Esophagus squamous epithelium (tissue), 4 donors: ENCODE measurements around the gene ABAT.

ENCODE experiments used
- POLR2A ChIP-seq, 4 donors: fragments of 450-650 bp; IDR thresholded peaks; one replicate each; pipeline ENCODE4 v1.6.1; 2017; ENCODE audit warnings: antibody characterized with exemption in 4 of 4, mild to moderate bottlenecking in 4 of 4, moderate library complexity in 3 of 4
- TF ChIP-seq, protein P1 (sequence below), 6 experiments: fragments of 450-650 bp in 4 of 6; fragments of 200-600 bp in 2 of 6; sonication (generic) in 2 of 6; IDR thresholded peaks; one replicate each; pipeline ENCODE4 v1.5.1; 2016 to 2019; ENCODE audit warnings: antibody characterized with exemption in 6 of 6, mild to moderate bottlenecking in 4 of 6, moderate library complexity in 4 of 6

DNA sequence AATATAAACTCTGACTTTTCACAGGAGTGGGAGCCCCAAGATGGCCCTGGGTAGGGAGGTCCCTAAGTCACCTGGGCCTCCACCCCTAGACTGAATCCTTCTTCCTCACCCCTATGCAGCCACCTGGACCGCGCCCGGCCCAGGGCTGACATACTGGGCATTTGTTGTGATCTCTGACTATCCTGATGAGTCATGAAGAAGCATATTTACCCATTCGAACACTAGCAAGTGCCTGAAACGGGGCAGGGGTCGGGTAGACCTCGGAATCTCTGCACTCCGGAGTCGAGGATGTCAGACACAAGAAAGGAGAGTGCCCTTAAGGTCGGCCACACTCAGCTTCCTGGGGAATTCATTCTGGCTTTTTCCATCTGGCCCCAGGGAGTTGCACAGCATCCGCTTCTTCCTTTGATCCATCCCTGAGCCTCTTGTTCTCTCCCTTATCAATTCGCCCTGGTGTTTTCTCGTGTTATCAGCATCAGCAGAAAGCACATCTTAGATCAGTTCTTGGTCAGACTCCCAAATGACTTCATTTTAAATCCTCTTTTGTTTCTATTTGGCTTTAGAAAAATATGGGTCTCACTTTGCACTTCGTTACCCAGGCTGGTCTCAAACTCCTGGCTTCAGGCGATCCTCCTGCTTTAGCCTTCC, 42.5 kb upstream of the ABAT start:
- TF ChIP-seq POLR2A (IDR thresholded peaks at IDR 0.05), result no peak
- TF ChIP-seq, protein P1, sequence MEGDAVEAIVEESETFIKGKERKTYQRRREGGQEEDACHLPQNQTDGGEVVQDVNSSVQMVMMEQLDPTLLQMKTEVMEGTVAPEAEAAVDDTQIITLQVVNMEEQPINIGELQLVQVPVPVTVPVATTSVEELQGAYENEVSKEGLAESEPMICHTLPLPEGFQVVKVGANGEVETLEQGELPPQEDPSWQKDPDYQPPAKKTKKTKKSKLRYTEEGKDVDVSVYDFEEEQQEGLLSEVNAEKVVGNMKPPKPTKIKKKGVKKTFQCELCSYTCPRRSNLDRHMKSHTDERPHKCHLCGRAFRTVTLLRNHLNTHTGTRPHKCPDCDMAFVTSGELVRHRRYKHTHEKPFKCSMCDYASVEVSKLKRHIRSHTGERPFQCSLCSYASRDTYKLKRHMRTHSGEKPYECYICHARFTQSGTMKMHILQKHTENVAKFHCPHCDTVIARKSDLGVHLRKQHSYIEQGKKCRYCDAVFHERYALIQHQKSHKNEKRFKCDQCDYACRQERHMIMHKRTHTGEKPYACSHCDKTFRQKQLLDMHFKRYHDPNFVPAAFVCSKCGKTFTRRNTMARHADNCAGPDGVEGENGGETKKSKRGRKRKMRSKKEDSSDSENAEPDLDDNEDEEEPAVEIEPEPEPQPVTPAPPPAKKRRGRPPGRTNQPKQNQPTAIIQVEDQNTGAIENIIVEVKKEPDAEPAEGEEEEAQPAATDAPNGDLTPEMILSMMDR (IDR thresholded peaks at IDR 0.05), result no peak
